Fibroblast of mammary gland (primary cell): ENCODE data around the gene CNIH2.
"Not testable (repeated sequence)": the region's sequence is repeated elsewhere in the genome, so short reads cannot be mapped to it uniquely, and the experiment has no call there.

Experiments used
- DNase-seq: peaks from one replicate; pipeline ENCODE4 v3.0.0-alpha.2; 2010; ENCODE audit warnings: low read depth
- H3K4me3 ChIP-seq: 2 replicates; pipeline ENCODE4 v1.5.1; 2011; ENCODE audit warnings: low read depth, mild to moderate bottlenecking, low read length, moderate library complexity; ENCODE audit not compliant: control insufficient read depth
- CTCF ChIP-seq: conservative IDR thresholded peaks from 2 replicates; pipeline ENCODE4 v1.5.1; 2011; ENCODE audit warnings: low read depth, low read length, inconsistent platforms; ENCODE audit not compliant: control insufficient read depth, insufficient read depth

CNIH2 gene

DNA sequence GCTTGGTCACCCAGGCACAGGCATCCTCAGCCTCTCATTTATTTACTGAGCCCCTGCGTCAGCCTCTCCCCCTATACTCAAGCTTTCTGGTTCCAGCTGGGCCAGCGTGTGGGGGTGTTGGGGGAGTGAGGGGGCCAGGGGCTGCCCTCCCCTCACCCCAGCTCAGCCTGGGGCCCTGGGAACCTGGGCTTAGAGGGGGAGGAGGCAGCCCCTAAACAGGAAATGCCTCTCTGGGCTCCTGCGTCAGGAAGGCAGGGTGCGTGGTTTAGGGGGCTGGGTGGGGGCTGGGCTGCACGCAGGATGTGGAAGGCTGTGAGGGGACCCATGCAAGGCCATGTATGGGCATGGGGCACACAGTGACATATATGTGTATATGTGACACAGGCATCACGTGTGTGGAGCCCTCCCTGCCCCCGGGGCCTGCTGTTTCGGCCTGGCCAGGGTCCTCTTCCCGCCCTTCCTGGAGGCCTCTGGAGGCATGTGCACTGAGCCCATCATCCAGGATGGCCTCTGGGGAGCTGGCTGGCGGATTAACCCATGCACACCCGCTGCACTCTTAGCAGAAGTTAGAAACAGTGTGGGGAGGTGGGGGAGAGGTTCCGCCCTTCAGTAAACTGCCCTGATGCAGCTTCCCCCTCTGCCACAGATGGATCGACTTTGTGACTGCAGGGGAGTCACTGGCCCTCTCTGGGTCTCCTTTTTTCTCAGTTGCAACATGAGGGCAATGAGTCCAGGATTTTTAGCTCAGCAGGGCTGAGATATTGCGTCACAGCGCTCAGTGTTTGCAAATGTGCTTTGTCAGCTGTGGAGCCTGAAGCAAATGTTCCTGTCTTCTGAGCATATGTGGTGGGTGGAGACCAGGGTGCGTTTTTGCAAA lies 40.0 kb downstream of the CNIH2 start:
- peak; percentile 97 for DNase-seq
- no peak overlapping the region for H3K4me3 ChIP-seq
- no peak for TF ChIP-seq CTCF

GRCh38 chr11:66318600-66318970 lies 40.6 kb downstream of the CNIH2 start:
- no peak overlapping the region for H3K4me3 ChIP-seq
- no peak for TF ChIP-seq CTCF
- peak; percentile 87 for DNase-seq

GRCh38 chr11:66320289-66320688 lies 42.3 kb downstream of the CNIH2 start:
- not testable (repeated sequence) for DNase-seq, H3K4me3 ChIP-seq

DNA sequence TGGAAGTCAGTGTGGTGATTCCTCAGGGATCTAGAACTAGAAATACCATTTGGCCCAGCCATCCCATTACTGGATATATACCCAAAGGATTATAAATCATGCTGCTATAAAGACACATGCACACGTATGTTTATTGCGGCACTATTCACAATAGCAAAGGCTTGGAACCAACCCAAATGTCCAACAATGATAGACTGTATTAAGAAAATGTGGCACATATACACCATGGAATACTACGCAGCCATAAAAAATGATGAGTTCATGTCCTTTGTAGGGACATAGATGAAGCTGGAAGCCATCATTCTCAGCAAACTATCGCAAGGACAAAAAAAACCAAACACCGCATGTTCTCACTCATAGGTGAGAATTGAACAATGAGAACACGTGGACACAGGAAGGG lies 42.8 kb downstream of the CNIH2 start:
- DNase-seq, H3K4me3 ChIP-seq: not testable (repeated sequence)

- TF ChIP-seq CTCF = no peak
- H3K4me3 ChIP-seq = no peak overlapping the region
- DNase-seq = peak; percentile 65
Measured at GRCh38 chr11:66321606-66322005, 43.6 kb downstream of the CNIH2 start.

DNA sequence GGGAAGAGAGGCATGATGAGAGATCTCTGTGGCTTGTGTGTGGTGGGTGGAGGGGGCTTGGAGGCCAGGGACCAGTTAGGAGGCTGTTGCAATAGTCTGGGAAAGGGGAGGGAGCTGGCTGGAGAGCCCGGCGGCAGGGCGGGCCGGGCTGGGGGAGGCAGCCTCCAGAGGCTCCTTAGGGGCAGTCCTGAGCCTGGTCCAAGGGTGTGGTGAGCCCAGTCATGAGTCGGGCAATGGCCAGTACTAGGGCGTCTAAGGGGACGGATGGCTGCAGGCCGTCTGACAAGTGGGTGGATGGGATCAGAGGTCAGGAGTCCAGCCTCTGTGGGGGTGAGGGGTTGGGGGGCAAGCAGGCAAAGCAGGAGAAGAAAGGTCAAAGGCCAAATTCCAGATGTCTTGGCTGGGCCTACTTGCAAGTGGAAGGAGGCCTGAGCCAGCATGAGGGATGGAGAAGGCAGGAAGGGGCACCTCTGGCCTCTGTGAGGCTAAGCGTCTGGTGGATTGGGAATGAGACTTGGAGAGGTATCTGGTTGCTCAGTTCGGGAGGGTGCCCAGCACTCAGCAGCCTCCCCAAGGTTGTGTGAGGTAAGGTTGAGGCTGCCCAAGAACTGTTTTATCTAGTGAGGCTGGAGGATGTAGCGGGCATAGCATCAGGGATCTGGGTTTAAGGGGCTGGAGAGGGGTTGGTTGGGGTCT lies 44.9 kb downstream of the CNIH2 start:
- no peak overlapping the region for H3K4me3 ChIP-seq
- DNase-seq = peak; percentile 91
- TF ChIP-seq CTCF = no peak

DNA sequence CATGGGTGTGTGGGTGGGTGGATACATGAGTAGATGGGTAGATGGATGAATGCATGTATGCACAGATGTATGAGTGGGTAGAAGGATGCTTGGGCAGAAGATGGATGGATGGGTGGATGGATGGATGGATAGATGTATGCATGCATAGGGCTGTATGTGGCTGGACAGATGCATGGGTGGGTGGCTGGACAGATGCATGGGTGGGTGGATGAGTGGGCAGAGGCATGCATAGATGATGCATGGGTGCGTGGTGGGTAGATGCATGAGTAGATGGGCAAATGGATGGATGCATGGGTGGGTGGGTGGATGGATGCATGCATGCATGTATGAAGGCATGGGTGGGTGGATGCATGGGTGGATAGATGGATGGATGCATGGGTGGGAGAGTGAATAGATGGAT lies 45.7 kb downstream of the CNIH2 start:
- no peak for TF ChIP-seq CTCF
- H3K4me3 ChIP-seq = no peak overlapping the region
- no peak for DNase-seq
